AG10803 (cell line): ENCODE results near the gene PRELID2.

ENCODE experiments used
- DNase-seq: peaks from one replicate; pipeline ENCODE4 v3.0.0; 2010; ENCODE audit warnings: low read depth
- H3K4me3 ChIP-seq: 2 replicates; pipeline ENCODE4 v1.5.1; 2011; ENCODE audit warnings: mild to moderate bottlenecking, low read length, control low read depth
- TF ChIP-seq, protein P1 (sequence below): conservative IDR thresholded peaks from 2 replicates; pipeline ENCODE4 v1.5.1; 2011; ENCODE audit warnings: mild to moderate bottlenecking, low read length, control low read depth, inconsistent platforms

Gene PRELID2

GRCh38 chr5:145863003-145863402 lies 27.9 kb upstream of the PRELID2 start:
- DNase-seq: no peak
- H3K4me3 ChIP-seq: no peak overlapping the region
- TF ChIP-seq, protein P1, sequence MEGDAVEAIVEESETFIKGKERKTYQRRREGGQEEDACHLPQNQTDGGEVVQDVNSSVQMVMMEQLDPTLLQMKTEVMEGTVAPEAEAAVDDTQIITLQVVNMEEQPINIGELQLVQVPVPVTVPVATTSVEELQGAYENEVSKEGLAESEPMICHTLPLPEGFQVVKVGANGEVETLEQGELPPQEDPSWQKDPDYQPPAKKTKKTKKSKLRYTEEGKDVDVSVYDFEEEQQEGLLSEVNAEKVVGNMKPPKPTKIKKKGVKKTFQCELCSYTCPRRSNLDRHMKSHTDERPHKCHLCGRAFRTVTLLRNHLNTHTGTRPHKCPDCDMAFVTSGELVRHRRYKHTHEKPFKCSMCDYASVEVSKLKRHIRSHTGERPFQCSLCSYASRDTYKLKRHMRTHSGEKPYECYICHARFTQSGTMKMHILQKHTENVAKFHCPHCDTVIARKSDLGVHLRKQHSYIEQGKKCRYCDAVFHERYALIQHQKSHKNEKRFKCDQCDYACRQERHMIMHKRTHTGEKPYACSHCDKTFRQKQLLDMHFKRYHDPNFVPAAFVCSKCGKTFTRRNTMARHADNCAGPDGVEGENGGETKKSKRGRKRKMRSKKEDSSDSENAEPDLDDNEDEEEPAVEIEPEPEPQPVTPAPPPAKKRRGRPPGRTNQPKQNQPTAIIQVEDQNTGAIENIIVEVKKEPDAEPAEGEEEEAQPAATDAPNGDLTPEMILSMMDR: no peak

- TF ChIP-seq, protein P1: peak; percentile 25
- DNase-seq: no peak
Measured at GRCh38 chr5:145859897-145860296, 24.8 kb upstream of the PRELID2 start.

GRCh38 chr5:145859453-145859852 lies 24.3 kb upstream of the PRELID2 start:
- DNase-seq: no peak
- TF ChIP-seq, protein P1: no peak

More at GRCh38 chr5:145859897-145860296, 24.8 kb upstream of the PRELID2 start:
- no peak overlapping the region for H3K4me3 ChIP-seq

DNA sequence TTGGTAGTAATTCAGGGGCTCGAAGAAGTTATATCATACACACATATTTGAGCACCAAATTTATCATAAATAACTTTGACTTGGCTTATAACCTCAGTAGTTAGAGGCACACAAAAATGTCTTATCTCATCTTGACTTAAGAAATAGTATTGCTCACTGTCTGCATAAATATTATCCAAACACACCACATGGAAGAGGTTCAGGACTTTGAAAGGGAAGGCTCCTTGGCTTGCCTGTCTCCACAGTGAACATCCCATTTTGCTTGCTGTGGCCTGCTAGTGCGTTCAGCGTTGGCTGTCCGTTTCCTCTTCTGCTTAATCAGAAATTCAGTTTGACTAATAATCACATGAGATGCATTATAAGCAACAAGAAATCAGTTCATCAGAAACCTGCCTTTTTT lies 23.8 kb upstream of the PRELID2 start:
- DNase-seq: no peak
- TF ChIP-seq, protein P1: no peak

More at GRCh38 chr5:145859453-145859852, 24.3 kb upstream of the PRELID2 start:
- no peak overlapping the region for H3K4me3 ChIP-seq

GRCh38 chr5:145856285-145856818 lies 21.2 kb upstream of the PRELID2 start:
- H3K4me3 ChIP-seq: peak overlapping the region; percentile 38
- TF ChIP-seq, protein P1: no peak
- peak; percentile 53 for DNase-seq

More for the DNA sequence above, 23.8 kb upstream of the PRELID2 start:
- H3K4me3 ChIP-seq: no peak overlapping the region

DNA sequence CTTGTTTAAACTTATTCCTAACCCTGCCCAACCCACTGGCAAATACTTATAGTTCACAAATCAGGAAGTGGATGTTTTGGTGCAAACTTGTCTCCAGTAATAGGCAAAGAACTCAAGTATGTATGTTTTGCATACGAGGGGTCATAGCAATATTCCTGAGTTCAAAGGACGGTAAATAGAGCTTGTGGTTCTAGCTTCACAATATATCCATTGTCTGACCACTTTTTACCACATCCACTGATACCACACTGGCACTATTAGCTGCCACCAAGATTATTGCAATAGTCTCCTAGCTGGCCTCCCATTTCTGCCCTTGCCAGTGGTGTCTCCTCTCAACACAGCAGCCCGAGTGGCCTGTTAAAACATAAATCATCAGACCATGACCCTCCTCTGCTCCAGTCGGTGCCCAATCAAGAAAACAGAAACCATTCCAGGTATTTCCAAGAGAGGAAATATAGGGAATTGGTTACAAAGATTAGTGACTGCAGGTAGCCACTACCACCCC lies 20.7 kb upstream of the PRELID2 start:
- peak; percentile 4 for DNase-seq
- TF ChIP-seq, protein P1: no peak
- no peak overlapping the region for H3K4me3 ChIP-seq

- peak; percentile 67 for DNase-seq
- H3K4me3 ChIP-seq: no peak overlapping the region
- TF ChIP-seq, protein P1: no peak
Measured at GRCh38 chr5:145854651-145855258, 19.6 kb upstream of the PRELID2 start.
